IMR-90 (cell line): ENCODE measurements around the gene FKBP10. TPM values are rescaled to one million over a fixed set of nuclear protein-coding genes. Genes with fewer than 3 reads are reported as not detected.

Experiments
- ATAC-seq: fragments of 200-7000 bp; cut with Tn5 transposase; 2 replicates; pipeline ENCODE4 v1.9.1; 2020; ENCODE audit warnings: low read depth, mild to moderate bottlenecking, moderate library complexity
- BruUV-seq: library from RNA; stranded (reverse); fragments of 400-500 nt; replicated peaks from 2 replicates; lab custom pipeline; 2021; lab: Mats Ljungman, UMichigan
- CTCF ChIA-PET: fragments of 300-600 bp; formaldehyde crosslinking; extraction: SDS; loops from one replicate; lab custom pipeline; 2021; ENCODE audit warnings: antibody characterized with exemption; lab: Yijun Ruan, JAX
- POLR2A ChIA-PET: fragments of 300-600 bp; sonication (Branson Sonifier 250); formaldehyde crosslinking; loops from one replicate; lab custom pipeline; 2022; ENCODE audit warnings: antibody characterized with exemption; ENCODE audit not compliant: unreplicated experiment; lab: Charles Lee
- DNase-seq: peaks from one replicate; pipeline ENCODE4 v3.0.0; 2013
- H2AFZ ChIP-seq: replicated peaks from 2 replicates; pipeline ENCODE3; 2013; ENCODE audit warnings: low read length, mild to moderate bottlenecking; ENCODE audit not compliant: poor library complexity
- H2AK5ac ChIP-seq: 2 replicates; pipeline ENCODE4 v1.6.1; 2013; ENCODE audit warnings: low read depth, low read length, inconsistent platforms
- H2AK9ac ChIP-seq: replicated peaks from 2 replicates; pipeline ENCODE3; 2013; ENCODE audit warnings: mild to moderate bottlenecking, low read depth, low read length, moderate library complexity; ENCODE audit not compliant: poor library complexity
- H2BK120ac ChIP-seq: 2 replicates; pipeline ENCODE4 v1.6.1; 2013; ENCODE audit warnings: low read depth, low read length, inconsistent platforms
- H2BK15ac ChIP-seq: 3 replicates; pipeline ENCODE4 v1.6.1; 2013; ENCODE audit warnings: low read depth, low read length, inconsistent platforms
- H2BK20ac ChIP-seq: 2 replicates; pipeline ENCODE4 v1.6.1; 2013; ENCODE audit warnings: low read depth, mild to moderate bottlenecking, inconsistent platforms, low read length, moderate library complexity
- H2BK5ac ChIP-seq: 2 replicates; pipeline ENCODE4 v1.6.1; 2013; ENCODE audit warnings: mild to moderate bottlenecking, low read depth, low read length, inconsistent platforms; ENCODE audit not compliant: poor library complexity, severe bottlenecking
- H3K14ac ChIP-seq: replicated peaks from 2 replicates; pipeline ENCODE4 v1.6.1; 2013; ENCODE audit warnings: low read depth, low read length, inconsistent platforms
- H3K18ac ChIP-seq: 2 replicates; pipeline ENCODE4 v1.6.1; 2013; ENCODE audit warnings: low read depth, low read length, control low read depth
- H3K23ac ChIP-seq: 2 replicates; pipeline ENCODE4 v1.6.1; 2013; ENCODE audit warnings: low read depth, low read length, inconsistent platforms
- H3K27ac ChIP-seq: 2 replicates; pipeline ENCODE4 v1.5.1; 2013; ENCODE audit warnings: mild to moderate bottlenecking, control low read depth, low read length; ENCODE audit not compliant: insufficient read depth
- H3K27me3 ChIP-seq: 2 replicates; pipeline ENCODE4 v1.6.1; 2013; ENCODE audit warnings: low read length; ENCODE audit not compliant: control insufficient read depth, insufficient read depth
- H3K36me3 ChIP-seq: 2 replicates; pipeline ENCODE4 v1.6.1; 2013; ENCODE audit warnings: low read length, mixed read lengths; ENCODE audit not compliant: control insufficient read depth, insufficient read depth
- H3K4ac ChIP-seq: 2 replicates; pipeline ENCODE4 v1.6.1; 2013; ENCODE audit warnings: low read depth, low read length, inconsistent platforms
- H3K4me1 ChIP-seq: 2 replicates; pipeline ENCODE4 v1.6.1; 2013; ENCODE audit warnings: low read length, mixed read lengths; ENCODE audit not compliant: control insufficient read depth, insufficient read depth
- H3K4me2 ChIP-seq: 2 replicates; pipeline ENCODE4 v1.6.1; 2013; ENCODE audit warnings: low read depth, mild to moderate bottlenecking, control low read depth, low read length, moderate library complexity
- H3K4me3 ChIP-seq: 2 replicates; pipeline ENCODE4 v1.5.1; 2013; ENCODE audit warnings: low read depth, mild to moderate bottlenecking, control low read depth, low read length, moderate library complexity; ENCODE audit not compliant: insufficient read depth
- H3K56ac ChIP-seq: 2 replicates; pipeline ENCODE4 v1.6.1; 2013; ENCODE audit warnings: low read length, inconsistent platforms; ENCODE audit not compliant: insufficient read depth; ENCODE audit errors: extremely low read depth
- H3K79me1 ChIP-seq, 2 experiments: 2 replicates each; pipeline ENCODE4 v1.6.1; 2013; ENCODE audit warnings: low read length in 2 of 2, inconsistent platforms in 1 of 2, low read depth in 1 of 2
- H3K9ac ChIP-seq: 2 replicates; pipeline ENCODE4 v1.6.1; 2013; ENCODE audit warnings: low read depth, low read length, control low read depth
- H3K9me1 ChIP-seq: 2 replicates; pipeline ENCODE4 v1.6.1; 2013; ENCODE audit warnings: low read length, inconsistent platforms; ENCODE audit not compliant: insufficient read depth
- H3K9me3 ChIP-seq: 2 replicates; pipeline ENCODE4 v1.6.1; 2013; ENCODE audit warnings: low read length; ENCODE audit not compliant: control insufficient read depth, insufficient read depth
- H4K20me1 ChIP-seq: 2 replicates; pipeline ENCODE4 v1.6.1; 2013; ENCODE audit warnings: low read length, inconsistent platforms; ENCODE audit not compliant: insufficient read depth
- H4K5ac ChIP-seq: 2 replicates; pipeline ENCODE4 v1.6.1; 2013; ENCODE audit warnings: mild to moderate bottlenecking, low read depth, low read length, control low read depth
- H4K8ac ChIP-seq, 2 experiments: 2 replicates each; pipeline ENCODE4 v1.6.1; 2013; ENCODE audit warnings: low read depth in 2 of 2, low read length in 2 of 2, control low read depth in 1 of 2, inconsistent platforms in 1 of 2
- H4K91ac ChIP-seq: 2 replicates; pipeline ENCODE4 v1.6.1; 2013; ENCODE audit warnings: low read depth, low read length, inconsistent platforms; ENCODE audit not compliant: insufficient read depth
- BHLHE40 ChIP-seq: fragments of 150-350 bp; IDR thresholded peaks from 2 replicates; pipeline ENCODE4 v1.6.1; 2016; ENCODE audit warnings: mild to moderate bottlenecking, low read depth, low read length
- CEBPB ChIP-seq: IDR thresholded peaks from 2 replicates; pipeline ENCODE4 v1.6.1; 2012; ENCODE audit warnings: low read depth, low read length, improper control_type of control experiment
- CHD1 ChIP-seq: IDR thresholded peaks from 2 replicates; pipeline ENCODE4 v1.6.1; 2012; ENCODE audit warnings: low read depth, low read length, improper control_type of control experiment
- CTCF ChIP-seq: conservative IDR thresholded peaks from 2 replicates; pipeline ENCODE4 v1.5.1; 2012; ENCODE audit warnings: mild to moderate bottlenecking, low read depth, low read length, improper control_type of control experiment
- FOS ChIP-seq: fragments of 150-350 bp; IDR thresholded peaks from 2 replicates; pipeline ENCODE4 v1.6.1; 2016; ENCODE audit warnings: low read depth, low read length
- MAFK ChIP-seq: IDR thresholded peaks from 2 replicates; pipeline ENCODE4 v1.6.1; 2012; ENCODE audit warnings: low read depth, low read length, improper control_type of control experiment
- MAZ ChIP-seq: IDR thresholded peaks from 2 replicates; pipeline ENCODE4 v1.6.1; 2012; ENCODE audit warnings: low read depth, mild to moderate bottlenecking, low read length, improper control_type of control experiment, moderate library complexity, borderline replicate concordance
- NFE2L2 ChIP-seq: fragments of 150-350 bp; IDR thresholded peaks from 2 replicates; pipeline ENCODE4 v1.6.1; 2016; ENCODE audit warnings: low read depth, mild to moderate bottlenecking, low read length
- WGBS, 2 experiments: methylation state at CpG; one replicate each; pipeline versions ENCODE4 v1.1.5 to v1.1.7; 2013; ENCODE audit warnings: missing lambda C conversion rate in 2 of 2; ENCODE audit not compliant: insufficient read length in 1 of 2; ENCODE audit errors: extremely low coverage in 2 of 2; 5-methylcytosine and 5-hydroxymethylcytosine counted together
- dilution Hi-C: fragments of 300-500 bp; cut with HindIII; formaldehyde crosslinking; loops from one replicate; pipeline ENCODE4 v1.14.3; 2018; ENCODE audit warnings: low sequenced_read_pairs; ENCODE audit not compliant: unreplicated experiment
- in situ Hi-C: fragments of 300-500 bp; cut with MboI; formaldehyde crosslinking; loops from 3 replicates; pipeline ENCODE4 v1.14.3; 2019; ENCODE audit warnings: low sequenced_read_pairs, inconsistent platforms, mixed read lengths
- intact Hi-C: fragments of 100-400 bp; cut with micrococcal nuclease; formaldehyde crosslinking; loops from 2 replicates; pipeline ENCODE4 v1.10.0; 2022
- polyA plus RNA-seq, 3 experiments: library from polyadenylated mRNA; depleted of rRNA; stranded (reverse); fragments of >200 nt; gene quantifications; 2 replicates each; pipeline ENCODE4 v1.2.3, GENCODE V29; 2012; ENCODE audit warnings: low replicate concordance in 1 of 3
- total RNA-seq: library from RNA; depleted of rRNA; stranded (reverse); fragments of >200 nt; gene quantifications from 2 replicates; pipeline ENCODE4 v1.2.3, GENCODE V29; 2012

FKBP10 gene
- total and polyA plus RNA-seq, 2 of the 4 experiments (the other 2 are of a cell fraction) = 170 to 984 TPM

- 80% methylated on average over 2 of the region's 5 CpGs; no CpG with 5 or more reads in 1 of the 2 experiments for WGBS, 2 experiments
- DNase-seq = no peak
- POLR2A ChIA-PET = interaction anchor here (0.5 to 0.8 kb wide), 2 partner anchors 8 to 123 kb away, joined by 3 to 5 read pairs; no protein-coding TSS in a partner anchor
Measured at GRCh38 chr17:41794540-41794975, 18.2 kb upstream of the FKBP10 start.

More at GRCh38 chr17:41794540-41794975, 18.2 kb upstream of the FKBP10 start:
- peaks cover 23% of the 10 kb centered on the region for H3K4me1 ChIP-seq
- peak overlapping the region; percentile 68; the same call in 1 of the 2 replicates for H2BK20ac ChIP-seq
- peak overlapping the region; percentile 86; the same call in 1 of the 2 replicates for H2AK5ac ChIP-seq
- TF ChIP-seq MAFK = no peak
- no peak for TF ChIP-seq CTCF
- no peak for TF ChIP-seq CHD1
- TF ChIP-seq MAZ = no peak
- no peak for TF ChIP-seq BHLHE40
- no peak for TF ChIP-seq FOS
- no peak for TF ChIP-seq CEBPB
- TF ChIP-seq NFE2L2 = no peak
- H3K4me2 ChIP-seq = no peak overlapping the region
- H4K5ac ChIP-seq = no peak overlapping the region
- no peaks in the 10 kb centered on the region for H3K9me3 ChIP-seq
- no peak overlapping the region for H3K9ac ChIP-seq
- H3K27me3 ChIP-seq = no peaks in the 10 kb centered on the region
- H3K9me1 ChIP-seq = peaks cover 13% of the 10 kb centered on the region
- H3K18ac ChIP-seq = peak overlapping the region; percentile 13
- peak overlapping the region; percentile 33 for H3K14ac ChIP-seq
- peak overlapping the region; percentile 58 for H2AK9ac ChIP-seq
- no peaks in the 10 kb centered on the region for H3K79me1 ChIP-seq
- no peak for ATAC-seq
- H3K4ac ChIP-seq = peak overlapping the region; percentile 10
- peak overlapping the region; percentile 24; the same call in 1 of the 2 replicates for H4K91ac ChIP-seq
- H3K27ac ChIP-seq = peak overlapping the region; percentile 52; the same call in 1 of the 2 replicates
- H3K56ac ChIP-seq = no peak overlapping the region
- H3K23ac ChIP-seq = no peak overlapping the region
- H3K4me3 ChIP-seq = no peak overlapping the region
- BruUV-seq = no TSS peak
- intact Hi-C loops (no loop called here), in situ Hi-C loops (no loop called here), dilution Hi-C loops (no loop called here)
- H2BK15ac ChIP-seq = peak overlapping the region; percentile 51; the same call in 1 of the 3 replicates
- no peaks in the 10 kb centered on the region for H3K36me3 ChIP-seq
- H2BK5ac ChIP-seq = no peak overlapping the region
- CTCF ChIA-PET = no interaction called here
- H4K20me1 ChIP-seq = no peaks in the 10 kb centered on the region
- H4K8ac ChIP-seq = peak overlapping the region in 1 of 2 experiments; percentile 45; a peak in 2 of 4 replicates
- no peak overlapping the region for H2AFZ ChIP-seq
- peak overlapping the region; percentile 63; the same call in 1 of the 2 replicates for H2BK120ac ChIP-seq
